Measurements from ENCODE around the gene AGBL2. TPM values are rescaled to one million over a fixed set of nuclear protein-coding genes. Genes with fewer than 3 reads are reported as not detected.
"Not testable (repeated sequence)": the region's sequence is repeated elsewhere in the genome, so short reads cannot be mapped to it uniquely, and the experiment has no call there.

The AGBL2 gene
- total and polyA plus RNA-seq, 2 donors (not counting 3 experiments of a cell fraction or from before 2014, with no cell fraction given) = 0.08 to 0.86 TPM

DNA sequence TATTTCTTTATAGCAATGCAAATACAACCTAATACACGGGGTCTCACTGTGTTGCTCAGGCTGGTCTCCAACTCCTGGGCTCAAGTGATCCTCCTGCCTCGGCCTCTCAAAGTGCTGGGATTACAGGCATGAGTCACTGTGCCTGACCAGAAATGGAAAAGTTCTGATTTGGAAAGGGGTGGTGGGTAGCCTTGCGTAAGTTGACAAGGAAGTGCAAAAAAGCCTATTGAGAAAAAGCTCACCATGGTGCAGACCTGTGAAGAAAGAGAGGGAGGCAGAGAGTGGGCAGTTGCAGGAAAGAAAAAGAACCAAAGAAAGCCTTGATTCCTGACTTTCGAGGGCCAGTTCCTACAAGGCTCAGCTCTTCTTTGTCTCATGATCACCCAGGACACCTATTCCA is 27.1 kb downstream of the AGBL2 start:
- Histone ChIP-seq H3K27ac (ENCODE audit: insufficient read depth, low read depth, low read length) (no peak overlapping the region), H3K27me3 (ENCODE audit: control insufficient read depth in 2 of 2, insufficient read depth in 2 of 2, low read length in 2 of 2) (peaks cover 0 to 2% of the 10 kb centered on the region in 2 experiments), H3K36me3 (ENCODE audit: control insufficient read depth in 2 of 2, extremely low read depth in 1 of 2, insufficient read depth in 2 of 2, low read length in 2 of 2) (no peaks in the 10 kb centered on the region), H3K9me1 (replicated peaks; ENCODE audit: control insufficient read depth, extremely low read depth, insufficient read depth, low read length) (no peaks in the 10 kb centered on the region), H3K4me3 (replicated peaks in 1 of 3; ENCODE audit: insufficient read depth in 1 of 3, low read depth in 1 of 3, low read length in 3 of 3) (no peak overlapping the region), H3K4me1 (ENCODE audit: control insufficient read depth, extremely low read depth, insufficient read depth, low read length) (no peaks in the 10 kb centered on the region), H3K9me3 (replicated peaks; ENCODE audit: control insufficient read depth, insufficient read depth, low read length) (no peaks in the 10 kb centered on the region), H3K9ac (replicated peaks; ENCODE audit: extremely low read depth, insufficient read depth, low read length) (no peak overlapping the region), H4K20me1 (replicated peaks; ENCODE audit: control insufficient read depth, extremely low read depth, insufficient read depth, low read length) (no peaks in the 10 kb centered on the region), H2AFZ (ENCODE audit: low read depth, low read length) (no peak overlapping the region), H3K79me2 (ENCODE audit: control insufficient read depth, insufficient read depth, low read length) (no peaks in the 10 kb centered on the region), H3K4me2 (ENCODE audit: insufficient read depth, low read length) (no peak overlapping the region)
- TF ChIP-seq MYC (IDR thresholded peaks at IDR 0.05; ENCODE audit: low read depth, low read length) (no peak), POLR2A (IDR thresholded peaks at IDR 0.05; ENCODE audit: low read depth, low read length) (no peak), JUN (IDR thresholded peaks at IDR 0.05; ENCODE audit: borderline replicate concordance, insufficient read depth, insufficient read length, low read depth) (no peak), FOS (IDR thresholded peaks at IDR 0.05; ENCODE audit: borderline replicate concordance, insufficient read depth, low read length) (no peak), POLR2AphosphoS5 (IDR thresholded peaks at IDR 0.05; ENCODE audit: insufficient read depth, low read depth, low read length) (no peak), EZH2 (IDR thresholded peaks at IDR 0.05; ENCODE audit: borderline replicate concordance, low read depth, low read length, severe bottlenecking) (no peak), GATA2 (IDR thresholded peaks at IDR 0.05; ENCODE audit: insufficient read depth, insufficient read length, low read depth, low read length) (no peak)
- TF ChIP-seq, protein P1, sequence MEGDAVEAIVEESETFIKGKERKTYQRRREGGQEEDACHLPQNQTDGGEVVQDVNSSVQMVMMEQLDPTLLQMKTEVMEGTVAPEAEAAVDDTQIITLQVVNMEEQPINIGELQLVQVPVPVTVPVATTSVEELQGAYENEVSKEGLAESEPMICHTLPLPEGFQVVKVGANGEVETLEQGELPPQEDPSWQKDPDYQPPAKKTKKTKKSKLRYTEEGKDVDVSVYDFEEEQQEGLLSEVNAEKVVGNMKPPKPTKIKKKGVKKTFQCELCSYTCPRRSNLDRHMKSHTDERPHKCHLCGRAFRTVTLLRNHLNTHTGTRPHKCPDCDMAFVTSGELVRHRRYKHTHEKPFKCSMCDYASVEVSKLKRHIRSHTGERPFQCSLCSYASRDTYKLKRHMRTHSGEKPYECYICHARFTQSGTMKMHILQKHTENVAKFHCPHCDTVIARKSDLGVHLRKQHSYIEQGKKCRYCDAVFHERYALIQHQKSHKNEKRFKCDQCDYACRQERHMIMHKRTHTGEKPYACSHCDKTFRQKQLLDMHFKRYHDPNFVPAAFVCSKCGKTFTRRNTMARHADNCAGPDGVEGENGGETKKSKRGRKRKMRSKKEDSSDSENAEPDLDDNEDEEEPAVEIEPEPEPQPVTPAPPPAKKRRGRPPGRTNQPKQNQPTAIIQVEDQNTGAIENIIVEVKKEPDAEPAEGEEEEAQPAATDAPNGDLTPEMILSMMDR (IDR thresholded peaks at IDR 0.05; ENCODE audit: extremely low read depth in 1 of 2, insufficient read depth in 1 of 2, low read depth in 1 of 2, low read length in 2 of 2) = no peak
- TF ChIP-seq, protein P2, sequence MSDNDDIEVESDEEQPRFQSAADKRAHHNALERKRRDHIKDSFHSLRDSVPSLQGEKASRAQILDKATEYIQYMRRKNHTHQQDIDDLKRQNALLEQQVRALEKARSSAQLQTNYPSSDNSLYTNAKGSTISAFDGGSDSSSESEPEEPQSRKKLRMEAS (IDR thresholded peaks at IDR 0.05; ENCODE audit: insufficient read depth, insufficient read length) = no peak
- BruUV-seq (replicated peaks) = no TSS peak
- intact Hi-C loops (cut with micrococcal nuclease) (no loop called here), dilution Hi-C loops (cut with MboI; ENCODE audit: extremely low pct_ligation_motif_present, low sequenced_read_pairs) (no loop called here)
- POLR2A ChIA-PET = no interaction called here
- DNase-seq (ENCODE audit: low read depth, low spot score) = no peak
- CTCF ChIA-PET = interaction anchor here (1.7 kb wide), 1 partner anchor 9 kb away, joined by 4 read pairs; no protein-coding TSS in a partner anchor
- no peak for FAIRE-seq

DNA sequence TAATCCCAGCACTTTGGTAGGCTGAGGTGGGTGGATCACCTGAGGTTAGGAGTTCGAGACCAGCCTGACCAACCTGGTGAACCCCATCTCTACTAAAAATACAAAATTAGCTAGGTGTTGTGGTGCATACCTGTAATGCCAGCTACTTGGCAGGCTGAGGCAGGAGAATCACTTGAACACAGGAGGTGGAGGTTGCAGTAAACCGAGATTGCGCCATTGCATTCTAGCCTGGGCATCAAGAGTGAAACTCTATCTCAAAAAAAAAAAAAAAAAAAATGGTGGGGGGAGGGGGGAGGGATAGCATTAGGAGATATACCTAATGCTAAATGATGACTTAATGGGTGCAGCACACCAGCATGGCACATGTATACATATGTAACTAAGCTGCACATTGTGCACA is 28.5 kb downstream of the AGBL2 start:
- CTCF ChIA-PET = interaction anchor here (1.3 kb wide), 1 partner anchor 24 kb away, joined by 3 read pairs; no protein-coding TSS in a partner anchor

More for the DNA sequence above, 28.5 kb downstream of the AGBL2 start:
- H3K9me1 ChIP-seq (replicated peaks; ENCODE audit: control insufficient read depth, extremely low read depth, insufficient read depth, low read length); H3K79me2 ChIP-seq (ENCODE audit: control insufficient read depth, insufficient read depth, low read length); DNase-seq (ENCODE audit: low read depth, low spot score); FAIRE-seq; H3K27me3 ChIP-seq (ENCODE audit: control insufficient read depth in 2 of 2, insufficient read depth in 2 of 2, low read length in 2 of 2); intact Hi-C loops (cut with micrococcal nuclease); H3K27ac ChIP-seq (ENCODE audit: insufficient read depth, low read depth, low read length); POLR2A ChIA-PET; H2AFZ ChIP-seq (ENCODE audit: low read depth, low read length); H3K4me2 ChIP-seq (ENCODE audit: insufficient read depth, low read length); H4K20me1 ChIP-seq (replicated peaks; ENCODE audit: control insufficient read depth, extremely low read depth, insufficient read depth, low read length); dilution Hi-C loops (cut with MboI; ENCODE audit: extremely low pct_ligation_motif_present, low sequenced_read_pairs); H3K4me1 ChIP-seq (ENCODE audit: control insufficient read depth, extremely low read depth, insufficient read depth, low read length); BruUV-seq (replicated peaks); H3K36me3 ChIP-seq (ENCODE audit: control insufficient read depth in 2 of 2, extremely low read depth in 1 of 2, insufficient read depth in 2 of 2, low read length in 2 of 2); H3K4me3 ChIP-seq (replicated peaks in 1 of 3; ENCODE audit: insufficient read depth in 1 of 3, low read depth in 1 of 3, low read length in 3 of 3); H3K9ac ChIP-seq (replicated peaks; ENCODE audit: extremely low read depth, insufficient read depth, low read length); H3K9me3 ChIP-seq (replicated peaks; ENCODE audit: control insufficient read depth, insufficient read depth, low read length): not testable (repeated sequence)
